Inflammatory macrophage treated with lipopolysaccharide for 1 hour (primary cell): Measurements from ENCODE around the gene CP.
"Not testable (repeated sequence)": the region's sequence is repeated elsewhere in the genome, so short reads cannot be mapped to it uniquely, and the experiment has no call there.

ENCODE experiments used
- DNase-seq, 2 donors: peaks; one replicate each; pipeline ENCODE4 v3.0.0-alpha.2; 2020 to 2022

CP gene

GRCh38 chr3:149226776-149227175 lies 5.1 kb upstream of the CP start:
- no peak for DNase-seq

DNA sequence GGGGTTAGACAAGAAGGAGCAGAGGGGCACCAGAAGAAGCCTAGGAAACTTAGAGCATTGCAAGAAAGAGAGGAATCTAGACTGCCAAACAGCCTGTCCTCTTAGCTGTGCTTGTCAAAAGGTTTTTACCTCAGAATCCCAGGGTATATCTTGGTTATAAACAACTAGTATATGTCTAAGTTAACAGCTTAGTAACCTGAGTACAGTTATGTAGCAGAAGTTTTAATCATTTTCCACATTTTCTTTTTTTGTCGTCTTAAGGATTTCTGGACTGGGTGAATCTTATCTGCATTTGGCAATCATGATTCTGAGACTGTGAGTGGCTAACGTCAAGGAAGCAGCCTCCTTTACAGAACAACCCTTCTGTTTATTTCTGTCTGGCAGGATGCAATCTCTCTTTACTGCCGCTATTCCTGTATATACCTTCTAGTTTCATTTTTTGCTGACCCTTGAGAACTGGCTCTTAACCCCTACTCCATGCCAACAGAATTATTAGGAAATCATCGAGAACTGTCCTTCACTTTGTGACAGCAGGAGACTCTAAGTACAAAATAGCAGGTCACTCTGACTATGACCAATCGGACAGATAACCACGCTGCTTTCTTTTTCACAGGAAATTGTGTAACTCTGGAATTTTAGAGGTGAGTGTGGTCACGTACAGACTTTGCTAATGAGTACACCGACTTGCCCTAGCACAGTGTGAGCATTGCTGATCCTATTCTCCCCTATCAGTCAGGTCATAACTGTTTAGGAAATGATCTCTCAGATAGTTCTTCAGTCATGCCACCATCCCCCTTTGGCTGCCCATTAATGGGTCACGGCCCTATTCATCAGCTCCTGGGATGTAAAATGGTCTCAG lies 3.3 kb upstream of the CP start:
- DNase-seq, result peak; percentile 94 to 97

GRCh38 chr3:149223461-149223820 lies 1.8 kb upstream of the CP start:
- no peak for DNase-seq

DNA sequence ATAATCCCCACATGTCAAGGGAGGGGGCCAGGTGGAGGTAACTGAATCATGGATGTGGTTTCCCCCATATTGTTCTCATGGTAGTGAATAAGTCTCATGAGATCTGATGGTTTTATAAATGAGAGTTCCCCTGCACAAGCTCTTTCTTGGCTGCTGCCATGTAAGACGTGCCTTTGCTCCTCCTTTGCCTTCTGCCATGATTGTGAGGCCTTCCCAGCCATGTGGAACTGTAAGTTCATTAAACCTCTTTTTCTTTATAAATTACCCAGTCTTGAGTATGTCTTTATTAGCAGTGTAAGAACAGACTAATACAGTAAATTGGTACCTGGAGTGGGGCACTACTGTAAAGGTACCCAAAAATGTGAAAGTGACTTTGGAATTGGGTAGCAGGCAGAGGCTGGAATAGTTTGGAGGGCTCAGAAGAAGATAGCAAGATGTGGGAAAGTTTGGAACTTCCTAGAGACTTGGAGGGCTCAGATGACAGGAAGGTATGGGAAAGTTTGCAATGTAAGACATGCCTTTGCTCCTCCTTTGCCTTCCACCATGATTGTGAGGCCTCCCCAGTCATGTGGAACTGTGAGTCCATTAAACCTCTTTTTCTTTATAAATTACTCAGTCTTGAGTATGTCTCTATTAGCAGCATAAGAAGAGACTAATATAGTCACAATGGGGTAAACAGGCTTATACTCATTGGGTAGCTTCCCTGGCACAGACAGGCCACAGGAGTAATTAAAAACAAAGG lies 2.1 kb downstream of the CP start:
- not testable (repeated sequence) for DNase-seq

DNA sequence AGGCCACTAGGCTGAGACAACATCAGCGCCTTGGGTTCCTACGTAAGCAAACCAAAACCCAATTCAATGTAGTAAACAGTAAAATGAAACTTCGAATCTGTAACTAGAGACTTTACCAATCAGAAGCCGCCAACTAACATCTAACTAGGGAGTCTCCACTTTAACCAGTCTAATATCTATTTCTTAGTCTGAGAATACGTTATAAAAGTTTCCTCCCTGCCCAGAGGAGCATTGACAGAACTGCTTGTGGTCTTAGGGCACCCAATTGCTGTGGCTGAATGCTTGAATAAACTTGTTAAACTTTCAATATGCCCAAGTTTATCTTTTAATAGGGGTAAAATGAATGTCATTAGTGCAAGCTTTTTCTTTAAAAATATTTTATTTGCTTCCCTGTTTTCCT lies 4.3 kb downstream of the CP start:
- DNase-seq, result no peak

DNA sequence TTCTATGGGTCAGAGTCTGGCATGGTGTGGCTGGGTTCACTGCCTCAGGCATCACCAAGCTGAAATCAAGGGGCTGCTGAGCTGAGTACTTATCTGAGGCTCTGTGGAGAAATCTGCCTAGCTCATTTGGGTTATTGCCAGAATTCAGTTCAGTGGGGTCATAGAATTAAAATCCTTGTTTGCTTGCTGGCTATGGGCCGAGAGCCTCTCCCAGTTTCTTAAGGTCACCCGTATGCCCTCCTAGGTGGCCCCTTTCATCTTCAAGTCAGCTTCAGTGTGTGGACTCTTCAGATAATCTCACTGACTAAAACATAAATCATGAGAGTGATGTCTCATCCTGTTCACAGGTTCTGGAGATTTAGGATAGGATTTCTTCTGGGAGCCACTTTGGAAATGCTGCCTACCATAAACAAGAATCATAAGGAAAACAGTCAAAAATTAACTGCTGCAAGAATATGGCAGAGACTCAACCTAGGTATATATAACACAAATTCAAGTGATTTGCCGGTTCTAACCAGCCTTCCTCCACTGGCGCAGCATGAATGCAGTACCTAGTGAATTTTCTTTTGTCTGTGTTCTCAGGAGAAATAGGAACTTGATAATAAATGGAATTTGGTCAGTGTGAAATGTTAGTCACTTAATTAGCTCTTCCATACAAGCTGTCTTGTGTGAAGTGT lies 5.3 kb downstream of the CP start:
- no peak for DNase-seq

- DNase-seq, result no peak
Measured at GRCh38 chr3:149215515-149215914, 6.1 kb downstream of the CP start.

DNA sequence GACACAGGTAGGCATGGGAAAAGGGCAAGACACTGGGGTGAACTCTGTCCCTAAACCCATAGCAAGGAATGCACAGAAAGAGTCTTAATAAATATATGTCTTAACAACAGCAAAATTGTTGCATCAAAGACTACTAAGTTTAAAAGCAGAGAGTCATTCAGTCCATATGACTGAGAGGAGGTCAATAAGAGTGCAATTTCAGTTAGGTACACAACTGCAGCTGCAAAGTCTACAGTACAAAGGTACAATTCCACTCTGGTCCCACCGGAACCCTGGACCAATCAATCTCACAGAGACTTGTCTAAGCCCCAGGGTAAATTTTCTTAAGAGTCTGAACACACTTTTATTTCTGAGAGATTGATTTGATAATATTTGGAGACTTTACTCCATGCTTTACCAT lies 6.9 kb downstream of the CP start:
- DNase-seq, result no peak

GRCh38 chr3:149212386-149212785 lies 9.2 kb downstream of the CP start:
- DNase-seq, result no peak

DNA sequence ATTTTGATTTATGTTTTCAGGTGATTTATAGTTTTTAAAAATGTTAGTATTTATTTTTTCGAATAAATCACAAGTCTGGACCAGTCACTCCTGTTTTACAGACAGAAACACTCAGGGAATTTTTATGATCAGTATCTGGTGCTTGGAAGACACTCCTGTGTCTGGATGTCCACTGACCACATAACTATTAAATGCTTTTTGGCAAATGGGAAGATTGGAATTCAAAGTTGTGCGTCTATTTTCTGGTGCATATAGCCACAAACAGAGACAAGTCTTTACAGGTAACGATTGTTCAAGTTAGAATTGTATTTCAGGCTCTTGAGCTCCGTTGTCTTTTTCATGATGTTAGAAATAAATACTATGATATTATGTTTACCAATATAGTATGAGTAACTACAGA lies 12.2 kb downstream of the CP start:
- DNase-seq, result no peak

- DNase-seq, result no peak
Measured at GRCh38 chr3:149207475-149207874, 14.2 kb downstream of the CP start.

- DNase-seq, result no peak
Measured at GRCh38 chr3:149204390-149204991, 17.1 kb downstream of the CP start.

- peak; percentile 10 to 21 for DNase-seq
Measured at GRCh38 chr3:149203758-149204157, 17.9 kb downstream of the CP start.

GRCh38 chr3:149199474-149199873 lies 22.2 kb downstream of the CP start:
- no peak for DNase-seq

GRCh38 chr3:149198611-149199010 lies 23.0 kb downstream of the CP start:
- no peak for DNase-seq

GRCh38 chr3:149197669-149198068 lies 24.0 kb downstream of the CP start:
- DNase-seq, result no peak

DNA sequence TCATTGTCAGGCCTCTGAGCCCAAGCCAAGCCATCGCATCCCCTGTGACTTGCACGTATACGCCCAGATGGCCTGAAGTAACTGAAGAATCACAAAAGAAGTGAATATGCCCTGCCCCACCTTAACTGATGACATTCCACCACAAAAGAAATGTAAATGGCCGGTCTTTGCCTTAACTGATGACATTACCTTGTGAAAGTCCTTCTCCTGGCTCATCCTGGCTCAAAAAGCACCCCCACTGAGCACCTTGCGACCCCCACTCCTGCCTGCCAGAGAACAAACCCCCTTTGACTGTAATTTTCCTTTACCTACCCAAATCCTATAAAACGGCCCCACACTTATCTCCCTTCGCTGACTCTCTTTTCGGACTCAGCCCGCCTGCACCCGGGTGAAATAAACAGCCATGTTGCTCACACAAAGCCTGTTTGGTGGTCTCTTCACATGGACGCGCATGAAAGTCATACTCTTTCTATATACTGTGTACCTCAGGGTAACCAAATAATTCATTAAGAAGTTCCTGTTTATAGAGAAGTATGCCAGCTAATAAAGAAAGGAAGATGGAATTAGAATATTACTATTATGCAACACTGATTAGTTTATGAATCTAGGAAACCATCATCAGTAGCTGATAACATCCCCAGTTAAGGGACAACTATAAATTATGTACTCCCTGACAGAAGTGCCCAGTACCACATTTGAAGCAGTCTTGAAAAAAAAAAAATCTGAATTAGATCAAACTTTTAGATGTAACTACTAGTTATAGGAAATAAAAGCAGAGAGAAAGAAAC lies 24.6 kb downstream of the CP start:
- DNase-seq, result not testable (repeated sequence)

DNA sequence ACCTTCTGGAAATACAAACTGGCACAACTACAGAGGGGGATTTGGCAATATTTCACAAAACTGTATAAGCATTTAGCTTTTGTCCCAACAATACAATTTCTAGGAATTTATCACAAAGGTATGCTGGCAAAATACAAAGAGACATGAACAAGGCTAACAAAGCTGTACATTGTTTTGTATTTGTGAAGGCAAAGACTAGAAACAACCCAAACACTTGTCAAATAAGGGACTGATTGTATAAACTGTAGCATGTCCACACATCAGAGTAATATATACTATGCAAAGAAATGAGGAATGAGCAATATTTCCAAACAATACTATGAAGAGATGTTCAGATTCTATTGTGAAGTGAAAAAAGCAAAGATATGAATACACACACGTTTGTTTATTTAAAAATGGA lies 26.4 kb downstream of the CP start:
- no peak for DNase-seq

GRCh38 chr3:149188494-149188893 lies 33.1 kb downstream of the CP start:
- no peak for DNase-seq

DNA sequence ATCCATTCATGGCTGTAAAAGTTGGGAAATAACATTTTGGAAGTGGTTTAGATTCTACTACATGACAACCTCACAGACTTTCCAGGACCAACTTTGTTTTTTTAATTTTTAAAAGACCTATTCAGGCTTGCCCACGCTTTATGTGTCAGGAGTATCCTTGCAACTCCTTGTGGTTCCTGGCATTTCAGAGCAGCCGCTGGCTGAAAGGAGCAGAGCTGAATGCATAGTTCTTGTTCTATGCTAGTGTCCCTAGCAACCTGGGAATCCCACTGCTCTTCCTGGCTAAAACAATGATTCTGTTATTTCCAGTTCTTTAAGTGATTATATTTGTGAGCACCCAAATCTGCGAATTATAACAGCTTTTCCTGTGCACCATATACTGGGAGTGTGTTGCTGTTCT lies 34.9 kb downstream of the CP start:
- DNase-seq, result no peak

DNA sequence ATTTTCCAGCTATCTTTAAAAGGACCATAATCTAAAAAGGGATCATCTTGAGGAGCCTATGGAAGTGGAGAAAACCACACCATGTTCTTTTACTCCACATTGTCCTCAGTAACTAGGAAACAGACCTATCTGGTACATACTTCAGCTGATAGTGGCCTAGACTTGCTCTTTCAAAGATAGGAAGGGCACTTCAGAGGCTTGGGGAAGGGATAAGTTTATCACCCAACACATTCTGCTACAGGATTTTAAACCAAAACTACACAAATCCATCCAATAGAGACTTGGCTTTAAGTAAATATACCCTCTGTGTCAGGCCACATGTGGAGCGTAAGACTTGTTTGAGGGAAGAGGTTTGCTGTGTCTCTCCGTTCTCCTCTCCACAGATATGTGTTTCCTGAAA lies 35.4 kb downstream of the CP start:
- no peak for DNase-seq

GRCh38 chr3:149181182-149181581 lies 40.4 kb downstream of the CP start:
- no peak for DNase-seq
